Thyroid gland (tissue), 4 donors: ENCODE measurements around the gene SGPL1. TPM values are rescaled to one million over a fixed set of nuclear protein-coding genes. Genes with fewer than 3 reads are reported as not detected.

Experiments
- DNase-seq, 2 donors: peaks; one replicate each; pipeline ENCODE4 v3.0.0-alpha.2; 2019
- H3K27ac ChIP-seq, 3 donors: fragments of 200-600 bp; sonication (generic); 1 replicate in 2 of 3; 2 replicates in 1 of 3; pipeline ENCODE4 v1.5.1; 2016 to 2019; ENCODE audit warnings: mild to moderate bottlenecking in 1 of 3, moderate library complexity in 1 of 3
- H3K27me3 ChIP-seq: fragments of 200-600 bp; sonication (generic); one replicate; pipeline ENCODE4 v1.5.1; 2019
- H3K36me3 ChIP-seq, 2 donors: fragments of 200-600 bp; sonication (generic); one replicate each; pipeline ENCODE4 v1.5.1; 2016 to 2019
- H3K4me1 ChIP-seq, 2 donors: fragments of 200-600 bp; sonication (generic); one replicate each; pipeline ENCODE4 v1.5.1; 2017 to 2019
- H3K4me3 ChIP-seq, 3 donors: fragments of 200-600 bp; sonication (generic); replicated peaks in 1 of 3; 1 replicate in 2 of 3; 2 replicates in 1 of 3; pipeline ENCODE4 v1.5.1; 2016; ENCODE audit warnings: mild to moderate bottlenecking in 1 of 3
- H3K9me3 ChIP-seq: fragments of 200-600 bp; sonication (generic); one replicate; pipeline ENCODE4 v1.5.1; 2017
- POLR2A ChIP-seq, 2 donors: fragments of 450-650 bp; IDR thresholded peaks; one replicate each; pipeline ENCODE4 v1.6.1; 2017; ENCODE audit warnings: antibody characterized with exemption in 2 of 2, mild to moderate bottlenecking in 2 of 2, moderate library complexity in 1 of 2
- WGBS, 2 donors: methylation state at CpG; one replicate each; pipeline ENCODE4 v1.1.5; 2017; 5-methylcytosine and 5-hydroxymethylcytosine counted together
- intact Hi-C: fragments of 100-400 bp; cut with DNase I; formaldehyde crosslinking; loops from one replicate; pipeline ENCODE4 v1.15.1; 2023
- total RNA-seq, 4 donors: library from RNA; depleted of rRNA; stranded (reverse); fragments of >200 nt; gene quantifications; one replicate each; pipeline ENCODE4 v1.2.3, GENCODE V29; 2016
- TF ChIP-seq, protein P1 (sequence below), 6 experiments: fragments of 200-600 bp in 3 of 6; fragments of 450-650 bp in 3 of 6; sonication (generic) in 3 of 6; IDR thresholded peaks; one replicate each; pipeline ENCODE4 v1.5.1; 2016 to 2019; ENCODE audit warnings: antibody characterized with exemption in 6 of 6, mild to moderate bottlenecking in 2 of 6, inconsistent platforms in 1 of 6, moderate library complexity in 1 of 6

SGPL1 gene
- total RNA-seq, 4 donors from 2014 or later = 40.6 to 64.4 (median 46.1) TPM

DNA sequence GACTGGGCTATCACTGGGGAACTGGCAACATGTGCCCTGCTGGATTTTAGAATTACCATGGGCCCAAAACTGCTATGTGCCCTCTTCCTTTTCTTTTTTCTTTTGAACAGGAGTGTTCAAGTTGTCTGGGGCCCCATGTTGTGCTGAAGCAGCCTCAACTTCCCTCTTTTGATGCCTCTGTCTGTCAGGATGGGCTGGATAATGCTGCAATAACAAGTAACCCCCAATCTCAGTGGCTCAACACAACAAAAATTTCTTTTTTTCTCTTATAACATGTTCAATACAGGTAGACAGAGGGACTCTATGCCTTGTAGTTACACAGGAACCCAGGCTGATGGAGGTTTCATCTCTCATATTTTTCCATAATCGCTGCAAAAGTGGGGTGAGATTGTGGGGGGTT lies 80.8 kb downstream of the SGPL1 start:
- no peak for DNase-seq
- no peak overlapping the region for H3K27ac ChIP-seq
- intact Hi-C loops = no loop called here
- 94 to 96% methylated on average over 1 of the region's 1 CpG for WGBS, 2 donors
- TF ChIP-seq, protein P1, sequence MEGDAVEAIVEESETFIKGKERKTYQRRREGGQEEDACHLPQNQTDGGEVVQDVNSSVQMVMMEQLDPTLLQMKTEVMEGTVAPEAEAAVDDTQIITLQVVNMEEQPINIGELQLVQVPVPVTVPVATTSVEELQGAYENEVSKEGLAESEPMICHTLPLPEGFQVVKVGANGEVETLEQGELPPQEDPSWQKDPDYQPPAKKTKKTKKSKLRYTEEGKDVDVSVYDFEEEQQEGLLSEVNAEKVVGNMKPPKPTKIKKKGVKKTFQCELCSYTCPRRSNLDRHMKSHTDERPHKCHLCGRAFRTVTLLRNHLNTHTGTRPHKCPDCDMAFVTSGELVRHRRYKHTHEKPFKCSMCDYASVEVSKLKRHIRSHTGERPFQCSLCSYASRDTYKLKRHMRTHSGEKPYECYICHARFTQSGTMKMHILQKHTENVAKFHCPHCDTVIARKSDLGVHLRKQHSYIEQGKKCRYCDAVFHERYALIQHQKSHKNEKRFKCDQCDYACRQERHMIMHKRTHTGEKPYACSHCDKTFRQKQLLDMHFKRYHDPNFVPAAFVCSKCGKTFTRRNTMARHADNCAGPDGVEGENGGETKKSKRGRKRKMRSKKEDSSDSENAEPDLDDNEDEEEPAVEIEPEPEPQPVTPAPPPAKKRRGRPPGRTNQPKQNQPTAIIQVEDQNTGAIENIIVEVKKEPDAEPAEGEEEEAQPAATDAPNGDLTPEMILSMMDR (IDR thresholded peaks at IDR 0.05) = no peak
- no peak for TF ChIP-seq POLR2A (IDR thresholded peaks at IDR 0.05)
- no peaks in the 10 kb centered on the region for H3K36me3 ChIP-seq
- H3K4me1 ChIP-seq = peaks cover 0 to under 1% of the 10 kb centered on the region in 2 donors
- H3K9me3 ChIP-seq = no peaks in the 10 kb centered on the region
- H3K4me3 ChIP-seq = no peak overlapping the region
- H3K27me3 ChIP-seq = no peaks in the 10 kb centered on the region

DNA sequence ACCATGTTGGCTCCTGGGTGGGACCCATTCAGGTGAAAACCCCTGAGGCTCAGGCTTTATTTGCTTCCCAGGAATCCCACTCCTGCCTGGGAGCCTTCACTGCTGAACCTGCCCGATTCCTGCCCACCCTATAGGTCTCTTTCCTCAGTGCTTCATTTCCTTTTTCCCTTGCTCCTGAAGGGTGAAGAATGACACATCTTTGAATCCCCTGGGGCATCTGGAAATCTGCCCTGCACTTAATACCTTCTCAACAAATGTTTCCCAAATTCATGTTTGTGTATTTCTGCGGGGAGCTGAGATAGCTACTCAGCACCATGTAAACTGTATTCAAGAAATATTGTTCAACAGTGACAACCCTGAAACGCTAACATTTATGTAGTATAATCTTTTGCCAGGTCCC lies 82.9 kb downstream of the SGPL1 start:
- DNase-seq = no peak
- no peak for TF ChIP-seq POLR2A (IDR thresholded peaks at IDR 0.05)
- TF ChIP-seq, protein P1 (IDR thresholded peaks at IDR 0.05) = no peak
- intact Hi-C loops = no loop called here
- no peaks in the 10 kb centered on the region for H3K36me3 ChIP-seq
- 95 to 97% methylated on average over 3 of the region's 3 CpGs for WGBS, 2 donors
- no peak overlapping the region for H3K4me3 ChIP-seq
- no peaks in the 10 kb centered on the region for H3K9me3 ChIP-seq
- H3K27me3 ChIP-seq = no peaks in the 10 kb centered on the region
- peaks cover 0 to 7% of the 10 kb centered on the region in 2 donors for H3K4me1 ChIP-seq
- no peak overlapping the region for H3K27ac ChIP-seq

DNA sequence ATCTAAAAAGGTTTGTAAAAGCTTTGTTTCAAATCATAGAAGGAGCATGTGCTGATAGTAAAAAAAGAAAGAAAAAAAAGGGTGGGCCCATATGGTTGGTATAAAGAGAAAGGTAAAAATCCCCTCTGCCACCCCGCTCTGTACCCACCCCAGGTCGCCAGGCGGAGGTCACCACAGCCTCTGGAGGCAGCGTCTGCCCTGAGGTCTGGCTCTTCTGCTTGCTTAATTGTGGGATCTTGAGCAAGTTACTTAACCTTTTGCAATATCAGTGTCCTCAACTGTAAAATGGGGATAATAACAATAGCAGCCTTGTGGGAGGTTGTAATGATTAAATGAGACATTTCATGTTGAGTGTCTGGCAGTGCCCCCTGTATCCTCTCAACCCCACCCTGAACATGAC lies 83.3 kb downstream of the SGPL1 start:
- no peak for TF ChIP-seq POLR2A (IDR thresholded peaks at IDR 0.05)
- TF ChIP-seq, protein P1 (IDR thresholded peaks at IDR 0.05) = no peak
- Histone ChIP-seq H3K4me3 (no peak overlapping the region), H3K36me3 (no peaks in the 10 kb centered on the region), H3K27ac (no peak overlapping the region), H3K27me3 (no peaks in the 10 kb centered on the region), H3K4me1 (peaks cover 0 to 7% of the 10 kb centered on the region in 2 donors), H3K9me3 (no peaks in the 10 kb centered on the region)
- 92 to 93% methylated on average over 4 of the region's 4 CpGs for WGBS, 2 donors
- intact Hi-C loops = no loop called here
- DNase-seq = no peak

DNA sequence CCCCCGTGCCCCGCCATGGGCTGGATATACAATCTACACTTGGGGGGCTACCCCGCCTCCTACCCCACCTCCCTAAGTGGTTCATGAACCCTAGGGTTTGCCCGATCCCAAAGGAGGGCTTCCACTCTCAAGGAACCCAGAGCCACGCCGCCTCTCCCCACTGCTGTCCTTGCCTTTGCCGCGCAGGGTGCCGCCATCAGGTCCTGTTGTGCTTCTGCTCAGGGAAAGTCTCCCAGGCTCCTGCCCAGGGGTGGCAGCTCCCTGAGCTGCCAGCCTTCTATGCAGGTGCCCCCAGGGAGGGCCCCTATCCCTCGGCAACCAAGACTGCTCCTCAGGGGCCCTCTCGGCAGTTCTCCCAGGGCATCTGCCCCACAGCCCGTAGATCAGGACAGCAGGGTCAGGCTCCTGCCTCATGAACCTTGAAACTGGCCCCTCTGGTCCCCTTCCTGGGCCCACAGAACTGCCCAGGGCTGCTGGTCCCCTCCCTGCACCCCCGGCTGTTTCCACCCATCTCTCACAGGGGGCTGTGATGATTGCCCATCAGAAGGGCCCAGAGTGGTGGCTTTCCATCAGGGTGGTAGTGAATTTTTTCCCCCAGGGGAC lies 85.6 kb downstream of the SGPL1 start:
- H3K36me3 ChIP-seq = no peaks in the 10 kb centered on the region
- intact Hi-C loops = no loop called here
- TF ChIP-seq, protein P1 (IDR thresholded peaks at IDR 0.05) = no peak
- TF ChIP-seq POLR2A (IDR thresholded peaks at IDR 0.05) = no peak
- no peak overlapping the region for H3K27ac ChIP-seq
- no peaks in the 10 kb centered on the region for H3K27me3 ChIP-seq
- 92% methylated on average over 12 to 13 of the region's 13 CpGs for WGBS, 2 donors
- DNase-seq = no peak
- H3K9me3 ChIP-seq = no peaks in the 10 kb centered on the region
- H3K4me1 ChIP-seq = peaks cover 0 to 7% of the 10 kb centered on the region in 2 donors
- H3K4me3 ChIP-seq = no peak overlapping the region

DNA sequence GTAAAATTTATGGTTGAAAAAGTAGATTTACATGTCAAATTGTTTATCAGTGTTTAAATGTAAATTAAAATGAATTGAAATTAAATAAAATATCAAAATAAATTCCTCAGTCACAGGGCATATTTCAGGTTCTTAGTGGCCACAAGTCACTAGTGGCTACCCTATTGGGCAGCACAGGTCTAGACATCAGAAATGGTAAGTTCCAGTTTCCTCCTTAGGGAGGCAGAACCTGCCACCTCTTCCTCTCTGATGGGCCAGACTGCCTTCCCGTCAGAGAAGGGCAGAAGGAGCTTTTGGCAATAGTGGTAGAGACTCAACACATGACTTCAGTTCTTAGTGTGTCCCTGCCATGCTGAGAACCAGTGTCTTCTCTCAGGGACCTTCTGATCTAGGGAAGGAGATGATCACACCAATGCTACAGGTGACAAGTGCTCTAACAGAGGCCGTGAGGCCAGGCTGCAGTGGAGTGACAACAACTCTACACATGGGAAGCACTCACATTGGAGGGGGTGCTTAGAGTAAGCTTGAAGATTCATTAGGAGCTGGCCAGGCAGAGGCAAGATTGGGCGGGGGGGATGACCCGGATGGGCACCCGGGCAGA lies 87.0 kb downstream of the SGPL1 start:
- Histone ChIP-seq H3K4me3 (no peak overlapping the region), H3K4me1 (peaks cover 0 to 7% of the 10 kb centered on the region in 2 donors), H3K9me3 (no peaks in the 10 kb centered on the region), H3K27ac (no peak overlapping the region), H3K36me3 (no peaks in the 10 kb centered on the region), H3K27me3 (no peaks in the 10 kb centered on the region)
- 21 to 34% methylated on average over 5 of the region's 5 CpGs for WGBS, 2 donors
- DNase-seq = no peak
- intact Hi-C loops = no loop called here
- no peak for TF ChIP-seq POLR2A (IDR thresholded peaks at IDR 0.05)
- TF ChIP-seq, protein P1 (IDR thresholded peaks at IDR 0.05) = no peak
